ENCODE measurements around the gene MAP10.

GRCh38 chr1:232826318-232826717, 21.1 kb downstream of the MAP10 start:
- TF ChIP-seq CTCF (IDR thresholded peaks at IDR 0.05) (no peak), ZFX (IDR thresholded peaks at IDR 0.05; ENCODE audit: borderline replicate concordance) (no peak)

Data from 22Rv1 (cell line).